Stimulated activated CD8-positive, alpha-beta memory T cell treated with anti-CD3 and anti-CD28 coated beads, Interleukin-15, amount 100 ng/mL, for 24 hours (primary cell): Measurements from ENCODE around the gene SCGB2A2.

Experiments
- DNase-seq: peaks from one replicate; pipeline ENCODE4 v3.0.0-alpha.2; 2020; ENCODE audit warnings: low read depth

The SCGB2A2 gene

DNA sequence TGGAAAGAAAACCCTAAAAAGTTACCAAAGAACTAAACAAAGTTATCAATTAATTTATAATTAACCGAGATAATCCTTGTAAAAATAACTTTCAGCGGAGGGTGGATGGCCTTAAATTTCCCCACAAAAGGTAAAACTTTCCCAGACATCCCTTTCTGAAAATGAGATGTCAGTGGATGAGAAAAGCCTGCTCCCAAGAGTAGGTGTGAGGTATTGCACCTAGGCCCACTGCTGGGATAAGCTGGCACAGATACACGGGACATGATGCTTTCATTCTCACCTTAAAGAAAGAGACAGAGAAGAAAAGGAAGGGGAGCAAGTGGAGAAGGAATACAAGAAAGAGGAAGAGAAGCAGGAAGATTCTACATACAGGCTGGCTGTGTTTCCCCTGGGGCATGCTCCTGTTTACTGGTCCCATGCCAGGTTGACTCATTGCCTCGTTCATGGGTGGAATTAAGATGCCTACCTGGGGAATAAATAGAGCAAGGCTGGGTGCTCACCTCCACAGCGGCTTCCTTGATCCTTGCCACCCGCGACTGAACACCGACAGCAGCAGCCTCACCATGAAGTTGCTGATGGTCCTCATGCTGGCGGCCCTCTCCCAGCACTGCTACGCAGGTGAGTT is at the start of gene SCGB2A2:
TSS of gene SCGB2A2 (plus strand) at position 505 of the 625 bp plus-strand sequence. CDS start at position 564, 59 bp downstream.
- no peak for DNase-seq

DNA sequence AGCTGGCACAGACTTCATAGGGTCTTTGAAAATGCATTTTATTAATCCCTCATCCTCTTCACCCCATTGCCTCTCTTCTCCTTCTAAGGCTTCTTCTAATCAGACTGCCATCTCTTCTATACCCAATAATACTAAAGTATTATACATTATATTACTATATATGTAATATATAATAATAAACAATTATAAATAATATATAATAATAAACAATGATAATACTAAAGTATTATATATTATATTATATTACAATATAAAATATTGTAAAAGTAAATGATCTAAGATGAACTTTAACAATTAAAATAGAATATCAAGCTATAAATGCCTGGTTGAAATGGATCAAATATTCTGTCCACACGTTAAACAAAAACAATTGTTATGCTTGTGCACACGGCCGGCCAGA is 48.5 kb upstream of the SCGB2A2 start:
- no peak for DNase-seq

DNA sequence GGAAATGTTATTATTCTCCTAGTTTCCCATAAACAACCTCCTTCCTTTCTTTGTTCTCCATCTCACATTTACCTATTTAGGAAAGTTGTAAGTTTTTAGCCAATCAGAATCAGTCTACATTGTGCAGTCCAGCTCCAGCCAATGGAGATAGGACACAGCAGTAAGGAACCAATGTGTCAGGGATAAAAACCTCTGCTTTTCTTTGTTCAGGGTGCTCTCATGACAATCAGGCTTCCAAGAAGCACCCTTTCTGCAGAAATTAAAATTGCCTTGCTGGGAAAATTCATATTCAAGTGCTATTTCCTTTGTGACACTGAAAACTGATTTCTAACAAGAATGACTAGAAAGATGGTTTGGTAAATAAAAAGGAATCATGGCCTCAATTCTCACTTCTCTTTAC is 46.9 kb upstream of the SCGB2A2 start:
- no peak for DNase-seq

DNA sequence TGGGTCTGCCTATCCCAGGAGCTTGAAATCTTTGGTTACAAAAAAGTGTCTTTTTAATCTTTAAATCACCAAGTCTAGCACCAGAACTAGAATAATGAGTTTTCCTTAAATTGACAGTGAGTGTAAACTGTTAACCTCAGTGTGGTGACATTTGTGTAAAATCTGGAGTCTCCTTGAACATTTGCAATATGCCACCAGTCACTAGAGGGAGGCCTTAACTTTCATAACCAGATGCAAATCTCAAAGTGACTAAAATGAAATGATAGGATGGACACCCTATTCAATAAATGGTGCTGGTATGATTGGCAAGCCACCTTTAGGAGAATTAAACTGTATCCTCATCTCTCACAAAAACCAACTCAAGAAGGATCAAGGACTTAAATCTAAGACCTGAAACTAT is 36.2 kb upstream of the SCGB2A2 start:
- DNase-seq = no peak

DNA sequence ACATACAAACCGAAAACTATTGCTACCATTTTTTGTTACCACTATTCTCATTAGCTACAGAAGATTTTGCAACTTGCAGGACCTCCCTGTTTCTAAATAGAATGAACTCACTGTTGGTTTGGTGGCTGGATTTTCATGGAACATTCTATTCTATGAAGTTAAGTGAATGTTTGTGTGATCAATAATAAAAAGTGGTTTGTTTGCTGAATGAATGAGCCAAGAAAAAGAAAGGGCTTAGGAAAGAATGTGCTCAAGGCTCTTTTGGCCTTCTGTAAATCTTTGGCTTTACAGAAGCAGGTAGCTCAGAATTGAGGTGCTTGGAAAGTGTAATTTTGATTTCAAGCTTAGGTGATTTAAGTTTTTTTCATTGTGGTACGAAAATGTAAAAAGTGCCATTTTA is 33.8 kb upstream of the SCGB2A2 start:
- no peak for DNase-seq

DNA sequence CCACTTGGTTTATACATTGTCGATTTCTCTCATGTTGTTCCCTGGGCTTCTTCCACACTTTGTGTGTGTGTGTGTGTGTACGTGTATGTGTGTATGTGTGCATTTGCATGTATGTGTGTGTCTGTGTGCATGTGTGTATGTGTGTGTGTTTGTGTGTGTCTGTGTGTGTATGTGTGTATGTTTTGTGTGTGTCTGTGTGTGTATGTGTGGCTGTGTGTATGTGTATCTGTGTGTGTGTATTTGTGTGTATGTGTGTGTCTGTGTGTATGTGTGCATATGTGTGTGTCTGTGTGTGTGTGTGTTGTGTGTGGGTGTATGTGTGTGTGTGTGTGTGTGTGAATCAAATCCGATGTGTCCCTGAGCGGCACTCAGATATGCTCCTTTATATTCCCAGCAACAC is 32.5 kb upstream of the SCGB2A2 start:
- DNase-seq = no peak

DNA sequence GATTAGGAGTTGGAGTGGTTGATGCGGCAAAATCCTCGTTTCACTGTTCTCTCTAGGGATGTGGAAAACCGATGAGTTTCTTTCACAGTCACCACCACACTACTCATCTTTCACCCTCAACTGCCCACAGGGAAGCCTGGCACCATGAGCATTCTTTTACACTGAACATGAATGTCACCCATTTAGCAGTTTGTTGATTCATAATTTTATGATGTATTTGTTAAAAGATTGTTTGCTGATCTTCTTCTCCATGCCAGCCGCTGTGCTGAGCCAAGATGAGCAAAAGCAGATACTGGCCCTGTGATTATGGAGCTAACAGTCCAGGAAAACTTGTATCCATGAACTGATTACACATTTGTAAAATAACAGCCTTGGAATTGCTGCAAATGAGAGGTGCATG is 31.8 kb upstream of the SCGB2A2 start:
- DNase-seq = no peak

DNA sequence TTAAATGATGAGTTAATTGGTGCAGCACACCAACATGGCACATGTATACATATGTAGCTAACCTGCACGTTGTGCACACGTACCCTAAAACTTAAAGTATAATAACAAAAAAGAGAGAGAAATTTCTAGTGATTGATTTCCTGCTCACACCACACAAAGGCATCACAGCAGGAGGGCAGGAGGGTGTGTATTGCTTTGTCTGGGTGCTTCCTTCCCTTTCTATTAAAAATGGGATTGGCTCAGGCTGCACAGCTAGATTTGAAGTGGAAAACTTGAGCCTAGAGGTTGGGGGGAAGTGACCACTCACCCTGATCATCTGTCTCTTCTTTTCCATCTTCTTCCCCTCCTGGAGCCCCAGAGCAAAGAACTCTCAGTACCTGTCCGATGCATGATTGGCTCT is 28.9 kb upstream of the SCGB2A2 start:
- no peak for DNase-seq

DNA sequence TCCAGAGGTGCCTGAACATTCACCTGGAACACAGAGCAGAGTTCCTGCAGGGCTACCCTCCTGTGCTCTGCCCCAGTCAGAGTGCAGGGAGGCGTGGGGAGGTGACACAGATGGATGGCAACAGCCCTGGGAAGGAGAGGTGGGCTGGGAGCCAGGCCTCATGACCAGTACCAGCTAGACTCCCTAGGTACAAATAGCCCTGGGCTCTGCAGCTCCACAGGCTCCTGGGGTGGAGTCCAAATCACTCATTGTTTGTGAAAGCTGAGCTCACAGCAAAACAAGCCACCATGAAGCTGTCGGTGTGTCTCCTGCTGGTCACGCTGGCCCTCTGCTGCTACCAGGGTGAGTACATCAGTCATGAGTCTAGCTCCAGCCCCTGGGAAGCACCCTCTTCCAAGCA is 27.9 kb upstream of the SCGB2A2 start, which contains the start of gene SCGB1D2:
TSS of gene SCGB1D2 (plus strand) at position 219 of the 400 bp plus-strand sequence. CDS start at position 288, 69 bp downstream.
- DNase-seq = no peak

DNA sequence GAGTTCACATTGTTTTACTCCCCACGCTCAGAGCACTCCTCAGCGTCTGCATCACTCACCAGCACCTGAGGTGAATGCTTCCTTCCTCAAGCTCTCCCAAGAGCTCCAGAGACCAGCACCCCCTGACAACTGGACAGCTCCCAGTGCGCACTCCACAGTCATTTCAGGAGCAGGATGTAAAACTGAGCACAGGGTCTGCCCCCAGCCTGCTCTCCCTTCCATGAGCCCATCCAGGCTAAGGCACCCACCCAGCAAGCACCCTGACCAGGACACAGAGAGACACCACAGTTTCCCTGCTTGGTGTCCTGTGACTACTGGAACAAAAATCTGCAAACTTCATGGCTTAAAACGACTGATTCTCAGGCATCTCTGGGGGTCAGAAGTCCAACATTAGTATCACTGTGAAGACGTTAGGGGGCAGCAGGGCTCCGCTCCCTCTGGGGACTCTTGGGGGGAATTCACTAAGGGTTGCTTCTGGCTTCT is 24.6 kb upstream of the SCGB2A2 start:
- no peak for DNase-seq

DNA sequence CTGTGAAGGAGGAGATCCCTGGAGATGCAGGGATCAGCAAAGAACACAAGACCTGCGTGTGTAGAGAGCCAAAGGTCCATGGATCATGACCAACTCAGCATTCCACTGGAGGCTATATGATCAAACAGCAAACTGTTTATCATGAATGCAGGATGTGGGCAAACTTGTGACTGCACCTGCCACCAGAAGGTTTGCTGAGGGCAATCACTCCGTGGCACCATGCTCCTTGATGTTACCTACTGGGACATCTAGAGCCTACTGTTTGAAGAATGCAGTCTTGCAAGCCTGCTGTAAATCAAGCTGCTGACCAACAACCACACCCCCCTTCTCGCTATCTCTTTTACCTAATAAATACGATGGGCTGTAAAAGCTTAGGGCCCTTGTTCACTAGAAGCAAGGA is 18.3 kb upstream of the SCGB2A2 start:
- no peak for DNase-seq

DNA sequence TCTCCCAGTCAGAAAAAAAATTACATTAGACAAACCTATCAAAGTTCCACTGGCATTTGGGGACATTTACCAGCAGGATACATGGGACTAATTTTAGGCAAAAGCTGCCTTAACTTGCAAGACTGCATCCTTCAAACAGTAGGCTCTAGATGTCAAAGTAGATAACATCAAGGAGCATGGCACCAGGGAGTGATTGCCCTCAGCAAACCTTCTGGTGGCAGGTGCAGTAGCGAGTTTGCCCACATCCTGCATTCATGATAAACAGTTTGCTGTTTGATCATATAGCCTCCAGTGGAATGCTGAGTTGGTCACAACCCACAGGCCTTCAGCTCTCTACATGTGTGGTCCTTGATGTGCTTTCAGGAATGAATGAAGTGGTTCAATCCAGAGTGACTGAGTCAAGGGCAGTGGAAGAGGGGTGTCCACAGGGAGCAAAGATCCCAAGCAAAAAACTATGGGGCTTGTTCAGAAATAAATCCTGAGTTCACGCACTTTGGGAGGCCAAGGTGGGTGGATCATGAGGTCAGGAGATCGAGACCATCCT is 15.9 kb upstream of the SCGB2A2 start:
- no peak for DNase-seq

DNA sequence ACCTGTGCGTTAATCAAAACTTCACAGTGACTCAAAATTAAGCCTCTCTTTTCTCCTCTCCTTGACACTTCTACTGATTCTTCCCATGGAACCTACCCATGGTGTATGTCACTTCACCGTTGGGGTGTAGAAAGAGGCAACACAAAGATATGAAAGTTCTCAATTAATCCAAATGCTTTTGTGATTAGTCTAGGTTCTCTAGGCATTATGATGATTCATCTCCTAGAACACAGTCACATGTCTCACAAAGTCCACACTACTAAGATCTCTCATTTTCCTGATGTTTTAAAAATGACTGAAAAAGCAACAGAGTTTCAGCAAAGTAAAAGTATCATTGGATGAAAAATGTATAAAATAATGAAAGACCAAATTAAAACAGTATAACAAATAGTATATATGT is 13.7 kb upstream of the SCGB2A2 start:
- no peak for DNase-seq

DNA sequence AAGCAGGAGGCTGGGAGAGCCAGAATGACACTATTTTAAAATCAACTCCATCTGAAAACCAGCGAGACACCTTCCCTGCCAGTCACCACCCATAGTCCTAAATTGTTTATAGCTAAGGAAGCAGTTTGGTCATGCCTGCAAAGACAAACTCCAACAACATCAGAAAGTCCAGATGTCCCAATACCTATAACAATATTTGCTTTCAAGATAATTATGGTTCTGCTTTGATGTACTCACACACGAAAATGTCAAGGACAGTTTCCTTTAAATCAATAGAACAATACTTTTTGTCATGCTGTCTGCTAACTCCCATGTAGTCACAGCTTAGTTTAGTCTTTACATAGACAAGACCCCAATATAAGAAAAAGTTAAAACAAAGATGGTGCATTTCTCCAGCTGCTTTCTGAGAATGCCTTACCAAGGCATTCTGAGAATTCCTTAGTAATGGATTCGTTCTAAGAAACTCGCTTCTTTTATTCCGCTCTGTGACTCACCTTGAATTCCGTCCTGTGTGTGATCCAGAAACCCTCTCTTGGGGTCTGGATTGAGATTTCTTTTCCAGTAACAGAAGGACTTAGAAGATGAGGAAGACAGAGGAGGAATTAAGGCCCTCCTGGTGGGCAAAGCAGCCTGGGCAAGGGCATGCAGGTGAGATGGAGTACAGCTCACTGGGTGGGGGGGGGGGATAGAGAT is 9.6 kb upstream of the SCGB2A2 start:
- no peak for DNase-seq

DNA sequence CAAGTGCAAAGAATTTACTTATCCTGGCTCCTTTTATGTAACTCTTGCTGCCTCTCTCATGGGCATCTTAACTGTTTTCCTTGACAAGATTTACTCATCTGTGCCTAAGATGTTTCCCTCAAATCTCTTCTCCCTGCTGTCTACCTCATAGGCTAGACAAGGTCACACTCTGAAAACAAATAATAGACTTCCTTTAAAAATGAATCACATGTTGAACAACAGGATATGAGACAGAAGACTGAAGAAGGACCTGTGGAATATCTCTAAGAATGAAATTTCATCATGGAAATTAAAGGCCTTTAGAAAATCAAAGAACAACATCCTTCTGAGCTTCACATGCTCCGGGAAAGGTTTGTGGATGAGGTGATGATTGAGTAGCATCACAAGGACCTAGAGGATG is 6.0 kb upstream of the SCGB2A2 start:
- DNase-seq = no peak

DNA sequence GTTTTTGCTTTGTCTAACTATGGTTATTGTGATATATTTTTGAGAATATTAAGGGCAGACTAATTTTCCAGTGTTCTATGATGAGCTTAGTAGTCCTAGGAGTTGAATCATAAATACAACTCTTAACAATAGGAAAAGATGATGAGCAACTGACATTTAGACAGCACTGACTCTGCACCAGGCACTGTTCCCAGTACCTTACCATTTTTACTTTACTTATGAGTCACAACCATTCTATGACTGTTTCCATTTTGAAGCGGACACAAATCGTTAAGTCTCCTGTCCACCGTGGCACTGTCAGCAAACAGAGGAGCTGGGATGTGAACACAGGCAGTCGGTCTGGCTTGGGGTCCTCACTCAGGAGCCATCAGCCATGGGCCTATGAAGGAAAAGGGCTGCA is 3.4 kb upstream of the SCGB2A2 start:
- DNase-seq = no peak

DNA sequence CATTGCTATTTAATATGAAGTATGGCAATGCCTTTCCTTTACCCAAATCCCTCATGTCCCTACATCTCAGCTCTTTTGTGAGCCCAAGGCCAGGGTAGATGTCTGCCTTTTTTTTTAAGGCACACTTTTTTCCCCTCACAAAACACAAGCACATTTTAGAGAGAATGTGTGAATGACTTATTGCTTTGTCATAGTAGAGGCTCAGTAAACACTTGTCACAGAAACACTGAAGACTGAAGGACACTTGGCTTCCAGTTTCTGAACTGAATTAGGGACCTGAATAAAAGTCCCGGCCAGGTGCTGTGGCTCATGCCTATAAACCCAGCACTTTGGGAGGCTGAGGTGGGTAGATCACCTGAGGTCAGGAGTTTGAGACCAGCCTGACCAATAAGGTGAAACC is 2.9 kb upstream of the SCGB2A2 start:
- no peak for DNase-seq

DNA sequence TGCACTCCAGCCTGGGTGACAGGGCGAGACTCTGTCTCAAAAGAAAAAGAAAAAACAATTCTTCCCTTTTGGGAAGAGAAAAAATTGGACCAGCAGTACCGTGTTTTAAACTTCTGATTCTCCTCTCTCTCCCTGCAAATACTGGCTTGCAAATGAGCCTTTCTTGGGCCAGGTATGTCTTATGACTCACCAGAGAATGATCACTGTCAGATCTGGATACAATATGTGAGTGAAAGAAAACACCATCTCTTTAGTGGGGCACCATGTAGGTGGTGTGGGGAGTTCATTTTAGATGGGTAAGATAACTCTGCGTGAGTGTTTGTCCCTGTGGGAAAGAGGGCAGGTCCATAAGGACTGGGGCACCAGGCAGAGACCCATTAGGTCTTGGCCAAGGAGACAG is 2.4 kb upstream of the SCGB2A2 start:
- DNase-seq = no peak

DNA sequence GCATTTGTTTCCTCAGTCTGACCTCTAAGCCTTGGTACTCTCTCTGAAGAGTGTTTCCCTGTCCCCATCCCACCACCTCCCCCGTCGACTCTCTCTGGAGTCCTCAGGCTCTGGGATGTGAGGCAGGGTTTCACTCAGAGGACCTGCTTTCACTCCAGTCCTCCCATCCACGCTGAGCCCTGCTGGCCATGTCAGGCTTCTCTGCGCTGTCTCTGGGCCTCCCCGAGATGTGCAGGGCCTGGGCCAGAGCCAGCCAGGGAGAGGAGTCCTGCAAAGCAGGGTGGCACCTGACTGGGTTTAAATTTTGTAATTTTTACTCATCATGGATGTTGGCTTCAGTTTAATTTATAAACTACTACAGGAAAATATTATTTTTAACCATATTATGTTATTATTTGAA is 3.3 kb downstream of the SCGB2A2 start:
- no peak for DNase-seq

DNA sequence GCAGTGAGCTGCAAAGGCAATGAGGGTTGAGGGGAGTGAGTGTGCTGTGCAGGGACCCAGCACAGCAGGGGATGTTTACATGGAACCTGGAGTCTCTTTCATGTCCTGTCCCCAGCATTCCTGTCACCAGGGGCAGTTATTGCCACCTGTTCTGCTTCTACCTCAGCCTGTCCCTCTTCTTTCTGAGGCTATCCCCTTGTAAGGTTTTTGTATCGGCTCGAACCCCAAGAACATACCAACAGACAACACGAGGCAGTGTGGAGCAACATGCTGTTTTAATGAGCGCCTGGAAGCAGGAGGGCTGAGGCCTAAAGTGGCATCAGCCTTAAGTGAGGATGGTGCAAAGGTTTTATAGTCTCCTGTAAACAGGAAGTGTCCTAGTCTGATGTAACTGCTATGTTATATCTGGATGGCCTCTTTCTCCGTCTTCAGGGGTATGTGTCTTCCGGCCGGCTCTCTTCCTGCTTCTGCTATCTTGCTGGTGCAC is 3.9 kb downstream of the SCGB2A2 start:
- DNase-seq = no peak

DNA sequence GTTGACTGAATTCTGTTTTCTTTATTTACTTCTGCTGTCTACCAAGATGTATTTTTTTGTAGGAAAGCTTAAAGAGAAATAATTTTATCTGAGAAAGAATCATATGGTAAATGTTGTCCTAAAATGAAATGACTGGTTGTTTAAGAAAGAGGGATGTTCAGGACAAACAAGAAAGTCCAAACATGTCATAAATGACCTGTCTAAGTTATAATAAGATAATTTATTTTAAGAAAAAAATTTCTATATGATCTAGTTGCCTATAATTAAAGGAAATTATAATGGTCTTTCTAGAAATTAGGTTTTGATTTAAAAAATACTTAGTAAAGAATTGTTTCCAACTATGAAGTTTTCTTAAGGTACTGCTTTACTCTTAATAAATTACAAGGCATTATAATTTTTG is 10.5 kb downstream of the SCGB2A2 start:
- DNase-seq = no peak

DNA sequence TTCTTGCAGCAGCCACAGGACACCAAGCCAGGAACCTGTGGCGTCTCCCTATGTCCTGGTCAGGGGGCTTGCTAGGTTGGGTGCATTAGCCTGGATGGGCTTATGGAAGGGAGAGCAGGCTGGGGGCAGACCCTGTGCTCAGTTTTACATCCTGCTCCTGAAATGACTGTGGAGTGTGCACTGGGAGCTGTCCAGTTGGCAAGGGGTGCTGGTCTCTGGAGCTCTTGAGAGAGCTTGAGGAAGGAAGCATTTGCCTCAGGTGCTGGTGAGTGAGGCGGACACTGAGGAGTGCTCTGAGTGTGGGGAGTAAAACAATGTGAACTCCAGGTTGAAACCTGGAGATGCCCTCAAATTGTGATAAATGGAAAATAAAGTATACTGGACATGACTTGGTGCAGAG is 25.5 kb downstream of the SCGB2A2 start:
- DNase-seq = no peak

DNA sequence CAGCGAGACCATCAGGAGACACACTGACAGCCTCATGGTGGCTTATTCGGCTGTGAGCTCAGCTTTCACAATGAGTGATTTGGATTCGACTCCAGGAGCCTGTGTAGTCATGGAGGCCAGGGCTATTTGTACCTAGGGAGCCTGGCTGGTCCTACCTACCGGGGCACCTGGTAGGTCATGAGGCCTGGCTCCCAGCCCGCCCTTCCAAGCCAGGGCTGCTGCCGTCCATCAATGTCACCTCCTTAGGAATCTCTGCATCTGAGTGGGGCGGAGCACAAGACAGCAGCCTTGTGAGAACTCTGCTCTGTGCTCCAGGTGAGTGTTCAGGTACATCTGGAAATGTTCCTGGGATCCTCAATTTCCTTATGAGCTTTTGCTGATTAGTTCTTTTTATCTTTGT is 29.0 kb downstream of the SCGB2A2 start, which contains the start of gene SCGB1D4:
TSS of gene SCGB1D4 (minus strand) at position 101 of the 400 bp plus-strand sequence. CDS start at position 36, 65 bp downstream.
- no peak for DNase-seq
